ENCODE measurements around the gene SAFB2. TPM values are rescaled to one million over a fixed set of nuclear protein-coding genes. Genes with fewer than 3 reads are reported as not detected.

Gene SAFB2
- 21.0 and 59.6 TPM in 2 replicates for total RNA-seq

DNA sequence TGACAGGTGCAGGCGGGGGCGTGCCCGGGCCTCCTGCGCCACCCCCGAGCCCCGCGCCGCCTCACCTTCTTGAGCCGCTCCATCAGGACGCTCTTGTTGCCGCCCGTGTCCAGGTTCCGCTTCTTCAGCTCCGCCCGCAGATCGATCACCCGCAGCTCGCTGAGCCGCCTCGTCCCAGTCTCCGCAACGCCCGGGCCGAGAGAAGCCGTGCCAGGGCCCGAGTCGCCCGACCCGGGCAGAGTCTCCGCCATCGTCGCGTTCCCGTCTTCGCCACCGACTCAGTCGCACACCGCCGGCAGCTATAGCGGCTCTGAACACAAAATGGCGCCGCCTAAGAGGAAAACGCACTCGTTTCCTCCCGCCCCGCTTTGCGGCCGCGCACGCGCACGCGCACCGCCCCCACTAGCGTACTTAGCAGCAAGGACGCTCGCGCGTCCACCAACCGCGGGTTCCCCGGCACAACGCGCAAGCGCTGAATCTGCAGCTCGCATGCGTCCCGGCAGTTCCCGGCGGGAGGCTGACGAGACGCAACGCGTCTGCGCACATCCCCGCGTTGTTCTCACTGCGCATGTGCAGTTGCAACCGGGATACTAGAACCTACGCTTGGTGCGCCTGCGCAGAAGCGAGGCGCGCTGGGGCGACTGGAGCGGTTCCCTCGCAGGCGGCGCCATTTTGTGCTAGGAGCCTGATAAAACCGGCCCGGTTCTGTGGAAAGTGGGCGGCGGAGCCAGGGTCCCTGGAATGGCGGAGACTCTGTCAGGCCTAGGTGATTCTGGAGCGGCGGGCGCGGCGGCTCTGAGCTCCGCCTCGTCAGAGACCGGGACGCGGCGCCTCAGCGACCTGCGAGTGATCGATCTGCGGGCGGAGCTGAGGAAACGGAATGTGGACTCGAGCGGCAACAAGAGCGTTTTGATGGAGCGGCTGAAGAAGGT is at the start of gene SAFB2, which contains the start of gene SAFB:
SAFB2 (minus strand) TSS at position 312 of the 932 bp plus-strand sequence; CDS start at position 251, 61 bp downstream.
SAFB (plus strand) TSS at position 619 of the 932 bp plus-strand sequence; CDS start at position 742, 123 bp downstream.

DNA sequence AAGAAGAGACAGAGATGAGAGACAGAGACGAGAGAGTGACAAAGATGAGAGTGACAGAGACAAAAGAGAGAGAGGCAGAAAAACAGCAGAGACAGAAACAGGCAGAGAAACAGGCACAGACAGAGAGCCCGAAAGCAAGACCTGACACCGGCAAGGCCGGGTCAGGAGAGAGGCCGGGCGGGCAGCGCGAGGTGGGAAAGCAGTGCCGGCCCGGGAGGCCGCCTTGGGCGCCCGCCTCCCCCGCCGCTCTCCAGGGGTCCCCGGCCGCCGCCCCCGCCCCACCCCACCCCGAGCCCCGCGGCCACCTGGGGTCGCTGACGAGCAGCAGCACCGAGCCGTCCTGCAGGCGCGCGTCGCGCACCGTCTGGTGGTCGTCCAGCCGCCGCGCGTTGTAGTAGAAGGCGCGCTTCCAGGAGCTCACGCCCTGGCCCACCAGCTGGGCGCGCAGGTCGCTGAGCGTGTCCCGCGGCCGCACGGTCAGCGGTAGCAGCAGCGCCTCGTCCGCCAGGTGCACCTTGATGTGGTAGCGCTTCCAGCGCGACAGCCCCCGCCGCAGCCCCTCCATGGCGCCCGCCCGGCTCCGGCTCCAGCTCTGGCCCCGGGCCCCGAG is 55.1 kb downstream of the SAFB2 start, which contains the start of gene TINCR:
TINCR (minus strand) TSS at position 594 of the 610 bp plus-strand sequence.

Other genes starting within 250 kb of the SAFB2 start
- not detected in 2 replicates for gene ZNRF4, start 167.4 kb downstream of the SAFB2 start, total RNA-seq
- gene TINCR, start 54.8 kb downstream of the SAFB2 start, total RNA-seq, result 0.06 TPM in 1 of 2 replicates, not detected in the other
- gene SAFB, start 307 bp upstream of the SAFB2 start, total RNA-seq, result 44.5 and 85.1 TPM in 2 replicates
- 23.2 and 39.2 TPM in 2 replicates for gene MICOS13, start 57.7 kb upstream of the SAFB2 start, total RNA-seq
- gene HSD11B1L, start 58.3 kb upstream of the SAFB2 start, total RNA-seq, result 6.3 and 8.1 TPM in 2 replicates
- 360 and 493 TPM in 2 replicates for gene RPL36, start 67.5 kb upstream of the SAFB2 start, total RNA-seq
- gene LONP1, start 97.4 kb upstream of the SAFB2 start, total RNA-seq, result 58.9 and 92.1 TPM in 2 replicates
- gene CATSPERD, start 97.9 kb upstream of the SAFB2 start, total RNA-seq, result not detected in 2 replicates
- 0.13 and 0.32 TPM in 2 replicates for gene PRR22, start 162.0 kb upstream of the SAFB2 start, total RNA-seq
- 21.2 and 23.5 TPM in 2 replicates for gene DUS3L, start 168.4 kb upstream of the SAFB2 start, total RNA-seq
- 0.25 and 0.32 TPM in 2 replicates for gene NRTN, start 182.3 kb upstream of the SAFB2 start, total RNA-seq
- gene FUT6, start 216.9 kb upstream of the SAFB2 start, total RNA-seq, result not detected in 2 replicates
- not detected in 2 replicates for gene FUT3, start 228.7 kb upstream of the SAFB2 start, total RNA-seq
- gene FUT5, start 247.8 kb upstream of the SAFB2 start, total RNA-seq, result not detected in 2 replicates